ENCODE measurements around the gene MSI2. TPM values are rescaled to one million over a fixed set of nuclear protein-coding genes. Genes with fewer than 3 reads are reported as not detected.

MSI2 gene
- total and polyA plus RNA-seq, 9 of the 15 experiments (the other 6 are each of a cell fraction or from before 2014, with no cell fraction given) = 4.6 to 61.8 (median 42.4) TPM

GRCh38 chr17:57340160-57340981 is 84.0 kb downstream of the MSI2 start (continued):
- TF ChIP-seq, protein P1, sequence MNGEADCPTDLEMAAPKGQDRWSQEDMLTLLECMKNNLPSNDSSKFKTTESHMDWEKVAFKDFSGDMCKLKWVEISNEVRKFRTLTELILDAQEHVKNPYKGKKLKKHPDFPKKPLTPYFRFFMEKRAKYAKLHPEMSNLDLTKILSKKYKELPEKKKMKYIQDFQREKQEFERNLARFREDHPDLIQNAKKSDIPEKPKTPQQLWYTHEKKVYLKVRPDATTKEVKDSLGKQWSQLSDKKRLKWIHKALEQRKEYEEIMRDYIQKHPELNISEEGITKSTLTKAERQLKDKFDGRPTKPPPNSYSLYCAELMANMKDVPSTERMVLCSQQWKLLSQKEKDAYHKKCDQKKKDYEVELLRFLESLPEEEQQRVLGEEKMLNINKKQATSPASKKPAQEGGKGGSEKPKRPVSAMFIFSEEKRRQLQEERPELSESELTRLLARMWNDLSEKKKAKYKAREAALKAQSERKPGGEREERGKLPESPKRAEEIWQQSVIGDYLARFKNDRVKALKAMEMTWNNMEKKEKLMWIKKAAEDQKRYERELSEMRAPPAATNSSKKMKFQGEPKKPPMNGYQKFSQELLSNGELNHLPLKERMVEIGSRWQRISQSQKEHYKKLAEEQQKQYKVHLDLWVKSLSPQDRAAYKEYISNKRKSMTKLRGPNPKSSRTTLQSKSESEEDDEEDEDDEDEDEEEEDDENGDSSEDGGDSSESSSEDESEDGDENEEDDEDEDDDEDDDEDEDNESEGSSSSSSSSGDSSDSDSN (IDR thresholded peaks at IDR 0.05; ENCODE audit: borderline replicate concordance in 1 of 2, low read depth in 2 of 2, low read length in 2 of 2) = no peak
- TF ChIP-seq MEF2D (tag; conservative IDR thresholded peaks at IDR 0.05; ENCODE audit: low read depth) = 0 out of 2 replicates have a peak, but pooled peaks have one; percentile 18
- TF ChIP-seq GATA2 (CRISPR knock-in tag; IDR thresholded peaks at IDR 0.05) = peak; percentile 79
- 0 out of 2 replicates have a peak, but pooled peaks have one; percentile 43 for TF ChIP-seq LEF1 (IDR thresholded peaks at IDR 0.05)
- TF ChIP-seq FOXK2 (conservative IDR thresholded peaks at IDR 0.05 in 1 of 2, IDR thresholded peaks at IDR 0.05 in 1 of 2; ENCODE audit: low read depth in 2 of 2) = peak; percentile 34 to 35; a peak in 1 of 4 replicates
- TF ChIP-seq, protein P2, sequence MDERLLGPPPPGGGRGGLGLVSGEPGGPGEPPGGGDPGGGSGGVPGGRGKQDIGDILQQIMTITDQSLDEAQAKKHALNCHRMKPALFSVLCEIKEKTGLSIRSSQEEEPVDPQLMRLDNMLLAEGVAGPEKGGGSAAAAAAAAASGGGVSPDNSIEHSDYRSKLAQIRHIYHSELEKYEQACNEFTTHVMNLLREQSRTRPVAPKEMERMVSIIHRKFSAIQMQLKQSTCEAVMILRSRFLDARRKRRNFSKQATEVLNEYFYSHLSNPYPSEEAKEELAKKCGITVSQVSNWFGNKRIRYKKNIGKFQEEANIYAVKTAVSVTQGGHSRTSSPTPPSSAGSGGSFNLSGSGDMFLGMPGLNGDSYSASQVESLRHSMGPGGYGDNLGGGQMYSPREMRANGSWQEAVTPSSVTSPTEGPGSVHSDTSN (CRISPR knock-in tag; IDR thresholded peaks at IDR 0.05; ENCODE audit: low read depth) = no peak
- TF ChIP-seq, protein P2 (tag; conservative IDR thresholded peaks at IDR 0.05; ENCODE audit: low read depth) = no peak
- TF ChIP-seq NFE2L1 (tag; IDR thresholded peaks at IDR 0.05; ENCODE audit: borderline replicate concordance, low read depth) = no peak
- no peak for TF ChIP-seq ESRRB (CRISPR knock-in tag; IDR thresholded peaks at IDR 0.05; ENCODE audit: borderline replicate concordance)

Data from K562 (cell line).